GM12878 (cell line): ENCODE data around the gene ACACB. TPM values are rescaled to one million over a fixed set of nuclear protein-coding genes. Genes with fewer than 3 reads are reported as not detected.

Source experiments
- ATAC-seq: fragments of 200-7000 bp; cut with Tn5 transposase; 3 replicates; pipeline ENCODE4 v1.9.1; 2020; ENCODE audit warnings: mild to moderate bottlenecking, moderate library complexity
- BruUV-seq: library from RNA; stranded (reverse); fragments of 400-500 nt; replicated peaks from 2 replicates; lab custom pipeline; 2021; lab: Mats Ljungman, UMichigan
- CTCF ChIA-PET: fragments of 300-600 bp; sonication (Branson Sonifier 250); formaldehyde crosslinking; extraction: SDS; loops from one replicate; lab custom pipeline; 2021; ENCODE audit warnings: inconsistent platforms; lab: Yijun Ruan, JAX
- POLR2A ChIA-PET: fragments of 350-600 bp; formaldehyde crosslinking; extraction: SDS; loops from one replicate; lab custom pipeline; 2021; ENCODE audit warnings: inconsistent platforms; lab: Charles Lee
- RAD21 ChIA-PET: fragments of 300-600 bp; sonication (Branson Sonifier 250); formaldehyde crosslinking; loops from one replicate; lab custom pipeline; 2023; ENCODE audit warnings: antibody characterized with exemption; ENCODE audit not compliant: unreplicated experiment; lab: Charles Lee
- SMC1A ChIA-PET: fragments of 300-600 bp; sonication (Branson Sonifier 250); formaldehyde crosslinking; loops from one replicate; lab custom pipeline; 2023; ENCODE audit not compliant: unreplicated experiment, uncharacterized antibody; lab: Charles Lee
- DNase-seq: peaks from one replicate; pipeline ENCODE4 v3.0.0-alpha.2; 2011; ENCODE audit warnings: low read depth, low spot score
- FAIRE-seq: peaks from 3 replicates; lab custom pipeline; 2011; peaks lifted over from hg19 to GRCh38; lab: Jason Lieb, UNC
- H2AFZ ChIP-seq: 2 replicates; pipeline ENCODE4 v1.6.0; 2011; ENCODE audit warnings: low read depth, low read length, control low read depth; ENCODE audit not compliant: control insufficient read depth
- H3K27ac ChIP-seq: 2 replicates; pipeline ENCODE4 v1.5.1; 2011; ENCODE audit warnings: control low read depth; ENCODE audit not compliant: control insufficient read depth, insufficient read depth
- H3K27me3 ChIP-seq, 2 experiments: replicated peaks in 1 of 2; 2 replicates each; pipeline versions ENCODE4 v1.6.0 to v1.6.1; 2011; ENCODE audit warnings: low read length in 1 of 2; ENCODE audit not compliant: control insufficient read depth in 2 of 2, insufficient read depth in 2 of 2
- H3K36me3 ChIP-seq, 2 experiments: 2 replicates each; pipeline ENCODE4 v1.5.1; 2011; ENCODE audit warnings: low read length in 1 of 2; ENCODE audit not compliant: control insufficient read depth in 2 of 2, insufficient read depth in 2 of 2
- H3K4me1 ChIP-seq: 2 replicates; pipeline ENCODE4 v1.6.1; 2011; ENCODE audit warnings: mild to moderate bottlenecking, low read length, moderate library complexity, mixed read lengths; ENCODE audit not compliant: control insufficient read depth, insufficient read depth
- H3K4me2 ChIP-seq: 2 replicates; pipeline ENCODE4 v1.6.0; 2011; ENCODE audit warnings: control low read depth; ENCODE audit not compliant: control insufficient read depth, insufficient read depth
- H3K4me3 ChIP-seq: fragments of 200-600 bp; sonication (generic); 2 replicates; pipeline ENCODE4 v1.5.1; 2016
- H3K79me2 ChIP-seq: 2 replicates; pipeline ENCODE4 v1.6.0; 2011; ENCODE audit warnings: low read length; ENCODE audit not compliant: control insufficient read depth, insufficient read depth
- H3K9ac ChIP-seq: 2 replicates; pipeline ENCODE4 v1.8.0; 2011; ENCODE audit warnings: low read length, control low read depth, mixed read lengths; ENCODE audit not compliant: control insufficient read depth, insufficient read depth
- H3K9me3 ChIP-seq: replicated peaks from 3 replicates; pipeline ENCODE4 v1.5.1; 2011; ENCODE audit warnings: mild to moderate bottlenecking, low read length; ENCODE audit not compliant: control insufficient read depth, insufficient read depth
- H4K20me1 ChIP-seq: 2 replicates; pipeline ENCODE4 v1.6.0; 2011; ENCODE audit not compliant: control insufficient read depth, insufficient read depth
- FOS ChIP-seq: IDR thresholded peaks from 3 replicates; pipeline ENCODE4 v1.6.1; 2011; ENCODE audit warnings: borderline replicate concordance; ENCODE audit not compliant: insufficient read length; ENCODE audit errors: extremely low read depth
- IRF5 ChIP-seq: fragments of 450-650 bp; IDR thresholded peaks from 2 replicates; pipeline ENCODE4 v1.6.1; 2017; ENCODE audit warnings: borderline replicate concordance
- RAD51 ChIP-seq: fragments of 450-650 bp; IDR thresholded peaks from 2 replicates; pipeline ENCODE4 v1.6.1; 2016; ENCODE audit warnings: moderate library complexity, mild to moderate bottlenecking, inconsistent platforms
- TBL1XR1 ChIP-seq: IDR thresholded peaks from 2 replicates; pipeline ENCODE4 v1.6.1; 2012; ENCODE audit warnings: low read depth, low read length, improper control_type of control experiment
- ZBTB11 ChIP-seq: fragments of 450-650 bp; formaldehyde crosslinking; IDR thresholded peaks from 2 replicates; pipeline ENCODE4 v1.5.0; 2022; ENCODE audit warnings: mild to moderate bottlenecking, missing genetic modification characterization
- WGBS: methylation state at CpG from one replicate; pipeline ENCODE4 v1.1.6; 2016; ENCODE audit warnings: low lambda C conversion rate; ENCODE audit not compliant: insufficient replicate concordance, insufficient coverage; ENCODE audit errors: missing lambda C conversion rate; 5-methylcytosine and 5-hydroxymethylcytosine counted together
- in situ Hi-C: fragments of 300-500 bp; cut with MboI; formaldehyde crosslinking; loops from 9 replicates; pipeline ENCODE4 v1.14.3; 2018; ENCODE audit warnings: mixed read lengths
- intact Hi-C: fragments of 100-400 bp; cut with micrococcal nuclease; formaldehyde crosslinking; loops from one replicate; pipeline ENCODE4 v1.14.2; 2022; ENCODE audit not compliant: unreplicated experiment
- polyA plus RNA-seq, 11 experiments: library from polyadenylated mRNA; depleted of rRNA in 4 of 11; unstranded in 6 of 11; stranded (reverse) in 5 of 11; fragments of >200 nt; fragmentation: Nextera tagmentation in 4 of 11; fragmentation: Illumina TruSeq in 1 of 11; extraction: Ambion mirVana in 4 of 11; extraction: Trizol in 1 of 11; gene quantifications; 1 replicate in 1 of 11; 2 replicates in 10 of 11; pipeline versions ENCODE4 v1.2.1 to v1.2.3, GENCODE V29; 2011 to 2016; ENCODE audit warnings: inconsistent platforms in 2 of 11, missing spikeins in 2 of 11, low read depth in 1 of 11
- total RNA-seq, 4 experiments: library from RNA; depleted of rRNA in 3 of 4; stranded (reverse); fragments of >200 nt in 3 of 4; fragmentation: Illumina TruSeq in 1 of 4; extraction: Trizol in 1 of 4; gene quantifications; 2 replicates each; pipeline versions ENCODE4 v1.2.1 to v1.2.3, GENCODE V29; 2013 to 2021

The ACACB gene
- total and polyA plus RNA-seq, 10 of the 15 experiments (the other 5 are each of a cell fraction or from before 2014, with no cell fraction given): 0.05 to 1.9 (median 0.38) TPM; not detected in 2

- Histone ChIP-seq H3K4me1 (no peaks in the 10 kb centered on the region), H3K9me3 (no peaks in the 10 kb centered on the region), H3K4me3 (no peak overlapping the region), H3K36me3 (no peaks in the 10 kb centered on the region), H3K27me3 (no peaks in the 10 kb centered on the region), H3K79me2 (no peaks in the 10 kb centered on the region), H2AFZ (no peak overlapping the region), H4K20me1 (no peaks in the 10 kb centered on the region), H3K4me2 (no peak overlapping the region), H3K27ac (no peak overlapping the region), H3K9ac (no peak overlapping the region)
- POLR2A ChIA-PET: no interaction called here
- FAIRE-seq (no peak), DNase-seq (no peak), ATAC-seq (no peak)
- intact Hi-C loops: no loop called here
- TF ChIP-seq FOS (no peak), ZBTB11 (CRISPR knock-in tag) (no peak), TBL1XR1 (no peak), IRF5 (no peak), RAD51 (no peak)
- SMC1A ChIA-PET: no interaction called here
- in situ Hi-C loops: no loop called here
- RAD21 ChIA-PET: no interaction called here
- no TSS peak for BruUV-seq
- CTCF ChIA-PET: no interaction called here
- WGBS: 5% methylated on average over 1 of the region's 1 CpG
These were observed 58.1 kb downstream of the ACACB start for GRCh38 chr12:109174468-109174867.
